ENCODE measurements around the gene ANG.

DNA sequence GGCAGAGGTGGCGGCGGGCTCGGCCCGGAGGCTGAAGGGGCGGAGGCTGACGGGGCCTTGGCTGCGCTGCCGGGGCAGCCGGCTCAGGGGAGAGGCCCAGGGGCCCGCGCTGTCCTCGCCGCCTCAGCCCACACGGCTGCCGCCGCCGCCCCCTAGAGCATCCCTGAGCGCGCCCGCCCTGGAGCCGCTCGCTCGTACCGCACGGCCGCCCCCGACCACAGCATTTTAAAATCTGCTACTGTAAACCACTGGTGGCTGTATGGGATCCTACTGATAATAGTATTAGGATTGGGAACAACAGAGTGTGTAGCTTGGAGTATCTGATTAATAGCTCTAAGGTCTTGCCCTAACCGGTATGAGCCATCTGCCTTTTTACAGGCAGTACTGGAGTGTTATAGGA lies 34.9 kb downstream of the ANG start:
- TF ChIP-seq, protein P1, sequence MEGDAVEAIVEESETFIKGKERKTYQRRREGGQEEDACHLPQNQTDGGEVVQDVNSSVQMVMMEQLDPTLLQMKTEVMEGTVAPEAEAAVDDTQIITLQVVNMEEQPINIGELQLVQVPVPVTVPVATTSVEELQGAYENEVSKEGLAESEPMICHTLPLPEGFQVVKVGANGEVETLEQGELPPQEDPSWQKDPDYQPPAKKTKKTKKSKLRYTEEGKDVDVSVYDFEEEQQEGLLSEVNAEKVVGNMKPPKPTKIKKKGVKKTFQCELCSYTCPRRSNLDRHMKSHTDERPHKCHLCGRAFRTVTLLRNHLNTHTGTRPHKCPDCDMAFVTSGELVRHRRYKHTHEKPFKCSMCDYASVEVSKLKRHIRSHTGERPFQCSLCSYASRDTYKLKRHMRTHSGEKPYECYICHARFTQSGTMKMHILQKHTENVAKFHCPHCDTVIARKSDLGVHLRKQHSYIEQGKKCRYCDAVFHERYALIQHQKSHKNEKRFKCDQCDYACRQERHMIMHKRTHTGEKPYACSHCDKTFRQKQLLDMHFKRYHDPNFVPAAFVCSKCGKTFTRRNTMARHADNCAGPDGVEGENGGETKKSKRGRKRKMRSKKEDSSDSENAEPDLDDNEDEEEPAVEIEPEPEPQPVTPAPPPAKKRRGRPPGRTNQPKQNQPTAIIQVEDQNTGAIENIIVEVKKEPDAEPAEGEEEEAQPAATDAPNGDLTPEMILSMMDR (IDR thresholded peaks at IDR 0.05; ENCODE audit: low read length), result no peak
- TF ChIP-seq EZH2 (IDR thresholded peaks at IDR 0.05; ENCODE audit: borderline replicate concordance, low read length), result no peak
